GM21447 (cell line): Measurements from ENCODE around the gene SRCIN1.
"Not testable (repeated sequence)": the region's sequence is repeated elsewhere in the genome, so short reads cannot be mapped to it uniquely, and the experiment has no call there.

ENCODE experiments used
- ATAC-seq: cut with Tn5 transposase; IDR thresholded peaks from one replicate; pipeline ENCODE4 v1.9.1; 2021; ENCODE audit not compliant: unreplicated experiment

SRCIN1 gene

DNA sequence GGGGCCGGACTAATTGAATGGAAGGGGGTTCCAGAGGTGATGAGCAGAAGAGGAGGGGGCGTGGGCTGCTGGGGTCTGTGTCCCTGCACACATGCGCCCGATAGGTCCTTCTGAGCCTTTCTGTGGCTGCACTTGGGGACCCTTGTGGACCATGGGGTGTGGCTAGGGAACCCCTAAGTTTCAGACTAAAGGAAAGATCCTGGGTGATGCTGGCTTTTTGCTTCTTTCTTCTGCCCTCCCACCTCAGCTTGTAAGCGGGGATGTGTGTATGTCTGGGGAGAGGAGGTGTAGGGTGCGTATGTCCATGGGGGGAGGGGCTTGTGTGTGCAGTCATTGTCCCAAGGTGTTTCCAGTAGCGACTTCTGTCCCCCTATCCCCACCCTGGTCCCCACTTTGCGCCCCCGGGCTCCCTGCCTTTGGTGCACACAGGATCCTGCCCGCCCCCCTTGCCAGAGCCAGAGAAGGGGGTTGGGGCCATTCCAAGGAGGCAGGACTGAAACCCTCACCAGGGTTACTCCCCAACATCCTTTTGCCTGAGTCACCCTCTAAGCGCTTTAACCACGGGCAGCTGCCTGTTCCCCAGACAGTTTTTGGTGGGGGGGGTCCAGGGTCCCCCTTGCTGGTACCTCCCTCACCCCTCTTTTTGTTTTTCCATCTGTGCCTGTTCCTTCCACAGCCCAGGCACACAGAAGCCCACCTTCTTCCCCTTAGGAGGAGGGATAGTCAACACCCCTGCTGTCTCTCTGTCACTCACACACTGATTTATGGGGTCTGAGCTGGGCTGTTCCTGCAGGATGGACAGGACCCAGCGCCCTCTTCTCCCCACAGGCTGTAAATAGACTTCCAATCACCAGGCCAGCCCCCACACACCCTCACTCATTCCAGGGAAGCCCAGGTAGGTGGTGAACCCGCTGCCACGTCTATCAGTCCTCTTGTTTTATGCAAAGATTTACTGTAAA is 94.3 kb downstream of the SRCIN1 start:
- ATAC-seq = no peak

GRCh38 chr17:38510421-38511149 is 95.2 kb downstream of the SRCIN1 start:
- ATAC-seq = no peak

DNA sequence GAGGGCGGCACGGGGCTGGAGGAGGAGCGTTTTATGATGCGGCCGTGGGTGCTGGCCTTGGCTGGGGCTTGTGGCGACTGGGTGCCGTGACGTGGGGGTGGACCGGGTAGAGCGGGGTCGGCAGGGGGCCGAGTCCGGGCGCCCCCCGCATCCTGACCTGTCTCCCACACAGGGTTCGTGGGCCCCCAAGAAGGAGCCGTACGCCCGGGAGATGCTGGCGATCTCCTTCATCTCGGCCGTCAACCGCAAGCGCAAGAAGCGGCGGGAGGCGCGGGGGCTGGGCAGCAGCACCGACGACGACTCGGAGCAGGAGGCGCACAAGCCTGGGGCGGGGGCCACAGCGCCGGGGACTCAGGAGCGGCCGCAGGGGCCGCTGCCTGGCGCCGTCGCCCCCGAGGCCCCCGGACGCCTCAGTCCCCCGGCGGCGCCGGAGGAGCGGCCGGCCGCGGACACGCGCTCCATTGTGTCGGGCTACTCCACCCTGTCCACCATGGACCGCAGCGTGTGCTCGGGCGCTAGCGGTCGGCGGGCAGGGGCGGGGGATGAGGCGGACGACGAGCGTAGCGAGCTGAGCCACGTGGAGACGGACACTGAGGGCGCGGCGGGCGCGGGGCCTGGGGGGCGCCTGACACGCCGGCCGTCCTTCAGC is 95.9 kb downstream of the SRCIN1 start:
- no peak for ATAC-seq

DNA sequence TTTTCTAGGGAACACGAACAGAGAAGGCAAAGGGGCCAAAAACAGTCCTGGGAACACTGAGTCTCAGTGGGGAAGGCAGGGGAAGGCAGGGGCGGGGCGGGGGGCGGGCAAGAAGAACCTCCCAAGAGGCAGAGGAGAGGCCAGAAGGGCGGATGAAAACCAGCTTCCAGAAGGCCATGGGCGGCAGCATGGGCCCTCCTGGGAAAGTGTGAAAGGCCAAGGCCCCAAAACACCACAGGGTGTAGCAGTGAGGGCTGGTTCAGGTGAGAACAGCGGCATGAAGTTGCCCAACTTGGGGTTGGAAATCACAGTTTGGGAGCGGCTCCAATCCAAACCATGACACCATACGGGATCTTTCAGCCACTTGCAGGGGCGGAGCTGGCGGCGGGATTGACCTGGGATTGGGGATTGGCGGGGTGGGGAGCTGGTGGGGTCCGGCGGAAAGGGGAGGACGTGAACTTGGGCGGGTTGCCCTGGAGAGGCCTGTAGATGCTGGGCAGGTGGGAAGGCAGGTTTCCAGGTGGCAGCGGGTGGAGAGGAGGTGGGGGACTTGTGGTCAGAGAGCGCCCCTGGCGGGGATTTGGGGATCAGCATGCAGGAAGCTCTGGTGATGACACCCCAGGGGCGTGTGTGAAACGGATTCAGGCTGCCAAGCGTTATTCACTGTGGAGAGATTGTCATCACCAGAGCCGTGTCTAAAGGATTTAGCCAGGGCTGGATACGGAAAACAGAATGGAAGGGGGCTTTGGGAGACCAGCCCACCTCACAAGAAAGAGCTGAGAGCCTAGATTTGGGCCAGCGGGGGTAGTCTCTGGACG is 96.6 kb downstream of the SRCIN1 start:
- no peak for ATAC-seq

DNA sequence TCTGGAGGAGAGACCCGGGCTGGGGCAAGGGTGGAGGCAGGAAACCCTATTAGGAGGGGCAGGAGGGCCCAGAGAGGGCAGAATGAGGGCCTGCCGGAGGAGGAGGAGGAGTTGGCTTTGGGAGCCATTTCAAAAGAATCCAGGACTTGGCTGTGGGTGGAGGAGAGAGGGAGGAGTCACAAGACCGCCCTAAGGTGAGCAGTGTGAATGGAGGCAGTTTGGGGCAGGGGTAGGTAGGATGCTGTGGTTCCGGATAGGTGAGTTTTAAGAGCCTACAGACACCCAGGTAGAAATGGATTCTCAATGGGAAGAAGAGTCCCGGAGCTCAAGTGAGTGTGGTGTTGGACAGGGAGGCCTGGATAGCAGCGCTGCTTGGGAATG is 97.2 kb downstream of the SRCIN1 start:
- no peak for ATAC-seq

DNA sequence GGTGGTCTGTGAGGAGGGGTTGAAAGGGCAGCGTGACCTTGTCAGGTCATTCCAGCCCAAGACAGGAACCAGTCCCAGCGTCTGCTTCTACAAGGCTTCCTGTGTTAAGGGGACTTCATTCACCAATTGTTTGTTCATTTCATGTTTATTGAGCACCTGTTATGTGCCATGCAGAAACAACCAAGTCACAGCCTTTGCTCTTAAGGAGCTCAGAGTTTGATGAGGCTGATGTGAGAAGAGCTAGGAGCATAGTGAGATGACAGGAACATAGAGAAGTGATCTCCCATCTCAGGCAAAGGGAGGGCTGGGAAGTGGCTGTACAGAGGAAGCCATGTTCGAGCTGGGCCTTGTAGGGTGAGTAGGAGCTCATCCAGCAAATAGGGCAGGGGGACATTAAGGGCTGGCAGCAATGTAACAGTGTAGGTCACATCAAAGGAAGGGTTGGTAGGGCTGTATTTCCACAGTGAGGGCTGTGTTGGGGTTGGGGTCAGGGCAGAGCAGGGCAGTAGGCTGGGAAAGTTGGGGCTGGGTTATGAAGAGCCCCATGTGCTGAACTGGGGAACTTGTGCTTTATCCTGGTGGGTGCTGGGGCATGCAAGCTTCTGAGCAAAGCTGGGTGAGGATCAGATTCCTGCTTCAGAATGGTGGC is 97.7 kb downstream of the SRCIN1 start:
- ATAC-seq = no peak

DNA sequence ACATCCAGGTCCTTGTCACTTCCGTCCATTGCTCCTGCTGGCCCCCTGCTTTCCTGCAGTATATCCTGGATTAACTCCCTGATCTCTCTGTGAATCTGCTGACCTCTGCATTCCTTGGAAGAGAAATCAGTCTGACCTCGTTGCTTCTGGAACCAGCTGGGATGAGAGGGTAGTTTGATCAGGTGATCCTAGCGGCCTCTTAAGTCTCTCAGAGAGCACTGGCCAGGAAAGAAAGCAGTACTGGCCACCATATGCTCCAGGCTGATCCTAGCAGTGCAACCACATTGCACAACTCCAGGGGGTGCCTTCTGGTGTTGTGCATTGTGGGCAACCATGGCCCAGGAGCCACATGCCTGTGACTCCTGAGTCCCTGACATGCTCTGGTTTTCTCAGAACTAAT is 98.3 kb downstream of the SRCIN1 start:
- ATAC-seq = no peak

- ATAC-seq = no peak
Observed at GRCh38 chr17:38504216-38504615, 101.5 kb downstream of the SRCIN1 start.

DNA sequence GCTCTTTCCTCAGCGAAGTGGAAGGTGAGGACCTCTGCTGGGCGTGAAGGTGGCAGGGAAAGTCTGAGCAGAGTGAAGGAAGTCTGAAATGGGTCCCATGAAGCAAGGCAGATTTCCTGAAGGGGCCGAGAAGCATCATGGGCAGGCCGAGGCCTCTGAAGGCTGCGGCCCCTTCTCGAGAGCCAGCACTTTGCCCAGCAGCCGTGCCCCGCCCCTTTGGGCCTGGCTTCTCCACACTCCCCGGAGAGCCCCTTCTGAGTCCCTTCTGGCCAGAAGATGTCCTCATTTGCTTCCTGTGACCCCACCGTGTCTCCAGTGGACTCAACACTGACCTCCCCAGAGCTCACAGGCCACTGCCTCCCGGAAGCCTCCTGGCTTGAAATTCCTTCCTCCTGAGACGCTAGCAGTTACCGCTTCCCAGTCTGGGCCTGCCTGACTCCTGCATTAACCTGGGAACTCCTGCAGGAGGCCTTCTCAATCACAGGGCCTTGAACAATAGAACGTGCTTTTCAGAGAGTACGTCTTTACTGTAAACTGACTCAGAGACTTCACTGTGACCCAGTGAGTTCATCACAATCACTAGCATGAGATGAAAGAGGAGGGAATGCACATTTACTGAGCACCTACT is 102.4 kb downstream of the SRCIN1 start:
- not testable (repeated sequence) for ATAC-seq

GRCh38 chr17:38501718-38502117 is 104.0 kb downstream of the SRCIN1 start:
- ATAC-seq = not testable (repeated sequence)

GRCh38 chr17:38499230-38499629 is 106.5 kb downstream of the SRCIN1 start:
- ATAC-seq = not testable (repeated sequence)

- ATAC-seq = no peak
Observed at GRCh38 chr17:38498353-38498752, 107.4 kb downstream of the SRCIN1 start.

DNA sequence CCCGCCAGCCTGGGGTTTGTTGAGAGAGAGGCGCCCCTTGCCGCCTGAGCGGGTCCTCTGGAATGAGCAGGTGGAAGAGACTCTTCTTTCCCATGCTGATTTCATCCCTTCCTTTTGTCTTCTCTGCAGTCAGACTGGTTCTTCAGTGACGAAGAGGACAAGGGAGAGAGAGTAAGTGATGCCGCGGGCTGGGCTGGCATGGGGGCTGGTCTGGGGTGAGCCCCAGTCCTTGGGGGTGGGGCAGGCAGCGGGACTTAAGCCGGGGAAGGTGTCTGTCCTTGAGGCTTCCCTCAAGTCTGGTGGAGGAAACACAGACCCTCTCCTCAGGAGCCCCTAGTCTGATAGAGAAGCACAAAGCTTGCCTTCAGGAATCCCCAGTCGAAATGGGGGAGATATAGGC is 108.1 kb downstream of the SRCIN1 start:
- ATAC-seq = not testable (repeated sequence)

DNA sequence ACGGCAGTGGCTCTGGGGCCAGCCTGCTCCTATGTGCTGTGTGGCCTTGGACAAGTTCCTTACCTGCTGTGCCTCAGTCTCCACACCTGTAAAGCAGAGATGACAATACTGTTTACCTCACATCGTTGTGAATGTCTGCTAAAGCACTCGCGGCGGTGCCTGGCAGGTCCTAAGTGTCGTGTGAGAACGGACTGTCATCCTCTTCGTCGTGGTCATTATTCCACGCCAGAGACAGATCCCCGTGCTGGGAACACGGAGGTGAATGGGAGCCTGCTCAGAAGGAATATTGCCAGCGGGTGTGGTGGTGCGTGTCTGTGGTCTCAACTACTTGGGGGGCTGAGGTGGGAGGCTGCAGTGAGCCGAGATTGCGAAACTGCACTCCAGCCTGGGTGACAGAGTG is 111.6 kb downstream of the SRCIN1 start:
- not testable (repeated sequence) for ATAC-seq

GRCh38 chr17:38492067-38493040 is 113.4 kb downstream of the SRCIN1 start:
- not testable (repeated sequence) for ATAC-seq

- not testable (repeated sequence) for ATAC-seq
Observed at GRCh38 chr17:38491346-38492066, 114.2 kb downstream of the SRCIN1 start.

- ATAC-seq = not testable (repeated sequence)
Observed at GRCh38 chr17:38489774-38490173, 116.0 kb downstream of the SRCIN1 start.
